Trophoblast cell (in vitro differentiated cells and primary cell): Measurements from ENCODE around the gene ADAMTSL4.
"Not testable (repeated sequence)": the region's sequence is repeated elsewhere in the genome, so short reads cannot be mapped to it uniquely, and the experiment has no call there.

Source experiments
- DNase-seq, 2 donors: peaks; one replicate each; pipeline ENCODE4 v3.0.0-alpha.2; 2016
- H2AFZ ChIP-seq: 2 replicates; pipeline ENCODE4 v1.6.1; 2013; ENCODE audit warnings: low read length, moderate library complexity, mild to moderate bottlenecking; ENCODE audit not compliant: insufficient read depth, poor library complexity
- H2AK5ac ChIP-seq: 2 replicates; pipeline ENCODE4 v1.6.1; 2013; ENCODE audit warnings: mild to moderate bottlenecking, low read length
- H2BK120ac ChIP-seq: 2 replicates; pipeline ENCODE4 v1.6.1; 2013; ENCODE audit warnings: low read length, mild to moderate bottlenecking, moderate library complexity; ENCODE audit not compliant: insufficient read depth, poor library complexity
- H2BK12ac ChIP-seq: 2 replicates; pipeline ENCODE4 v1.6.1; 2013; ENCODE audit warnings: mild to moderate bottlenecking, low read length, moderate library complexity
- H2BK5ac ChIP-seq: 2 replicates; pipeline ENCODE4 v1.6.1; 2013; ENCODE audit warnings: low read length, low read depth, moderate library complexity, mild to moderate bottlenecking; ENCODE audit not compliant: poor library complexity
- H3K14ac ChIP-seq: 2 replicates; pipeline ENCODE4 v1.6.1; 2013; ENCODE audit warnings: mild to moderate bottlenecking, low read length
- H3K18ac ChIP-seq: 2 replicates; pipeline ENCODE4 v1.6.1; 2013; ENCODE audit warnings: mild to moderate bottlenecking, low read length
- H3K23ac ChIP-seq: 2 replicates; pipeline ENCODE4 v1.6.1; 2013; ENCODE audit warnings: low read length
- H3K27ac ChIP-seq: 2 replicates; pipeline ENCODE4 v1.5.1; 2013; ENCODE audit warnings: low read depth, mild to moderate bottlenecking, inconsistent platforms, low read length, moderate library complexity
- H3K27me3 ChIP-seq: 2 replicates; pipeline ENCODE4 v1.6.1; 2013; ENCODE audit warnings: inconsistent platforms, mild to moderate bottlenecking, low read length, moderate library complexity; ENCODE audit not compliant: insufficient read depth
- H3K36me3 ChIP-seq, 2 experiments: 1 replicate in 1 of 2; 2 replicates in 1 of 2; pipeline ENCODE4 v1.6.1; 2013; ENCODE audit warnings: low read length in 2 of 2, mild to moderate bottlenecking in 2 of 2, moderate library complexity in 1 of 2; ENCODE audit not compliant: insufficient read depth in 2 of 2, control insufficient read depth in 1 of 2
- H3K4ac ChIP-seq: 2 replicates; pipeline ENCODE4 v1.6.1; 2013; ENCODE audit warnings: low read depth, mild to moderate bottlenecking, low read length, moderate library complexity
- H3K4me1 ChIP-seq, 2 experiments: 1 replicate in 1 of 2; 2 replicates in 1 of 2; pipeline ENCODE4 v1.6.1; 2013; ENCODE audit warnings: low read length in 2 of 2, mild to moderate bottlenecking in 2 of 2, moderate library complexity in 1 of 2; ENCODE audit not compliant: insufficient read depth in 2 of 2, control insufficient read depth in 1 of 2
- H3K4me2 ChIP-seq: 2 replicates; pipeline ENCODE4 v1.6.1; 2013; ENCODE audit warnings: inconsistent platforms, mild to moderate bottlenecking, low read length, moderate library complexity
- H3K4me3 ChIP-seq: 2 replicates; pipeline ENCODE4 v1.5.1; 2013; ENCODE audit warnings: mild to moderate bottlenecking, low read depth, low read length, inconsistent platforms
- H3K79me1 ChIP-seq: one replicate; pipeline ENCODE4 v1.6.1; 2013; ENCODE audit warnings: low read length
- H3K79me2 ChIP-seq: 2 replicates; pipeline ENCODE4 v1.6.1; 2013; ENCODE audit warnings: low read length, mild to moderate bottlenecking; ENCODE audit not compliant: control insufficient read depth, insufficient read depth, poor library complexity
- H3K9ac ChIP-seq: 2 replicates; pipeline ENCODE4 v1.6.1; 2013; ENCODE audit warnings: mild to moderate bottlenecking, low read length
- H3K9me3 ChIP-seq: 2 replicates; pipeline ENCODE4 v1.6.1; 2013; ENCODE audit warnings: low read depth, mild to moderate bottlenecking, control low read depth, inconsistent platforms, low read length; ENCODE audit not compliant: insufficient read depth
- H4K12ac ChIP-seq: 2 replicates; pipeline ENCODE4 v1.6.1; 2013; ENCODE audit warnings: low read depth, mild to moderate bottlenecking, low read length, moderate library complexity
- H4K8ac ChIP-seq: 2 replicates; pipeline ENCODE4 v1.6.1; 2013; ENCODE audit warnings: low read depth, mild to moderate bottlenecking, low read length, moderate library complexity
- H4K91ac ChIP-seq: one replicate; pipeline ENCODE4 v1.6.1; 2013; ENCODE audit warnings: low read depth, mild to moderate bottlenecking, low read length, moderate library complexity
- WGBS: extraction: QIAGEN DNeasy Blood & Tissue Kit; methylation state at CpG from one replicate; pipeline ENCODE4 v1.1.7; 2013; ENCODE audit warnings: missing lambda C conversion rate; ENCODE audit not compliant: insufficient read length, insufficient coverage; ENCODE audit errors: extremely low coverage; 5-methylcytosine and 5-hydroxymethylcytosine counted together

Gene ADAMTSL4

GRCh38 chr1:150568594-150568966, 19.4 kb downstream of the ADAMTSL4 start:
- Histone ChIP-seq H2BK12ac (peak overlapping the region; percentile 98), H3K27me3 (no peaks in the 10 kb centered on the region), H3K14ac (peak overlapping the region; percentile 86), H3K18ac (peak overlapping the region; percentile 33), H3K4me1 (peaks cover 31 to 43% of the 10 kb centered on the region in 2 experiments), H3K4me2 (peak overlapping the region; percentile 39), H2BK120ac (peak overlapping the region; percentile 96), H3K36me3 (peaks cover 4 to 8% of the 10 kb centered on the region in 2 experiments), H3K79me2 (peaks cover 11% of the 10 kb centered on the region), H4K91ac (peak overlapping the region; percentile 83), H4K8ac (peak overlapping the region; percentile 62), H3K27ac (peak overlapping the region; percentile 98), H3K9me3 (no peaks in the 10 kb centered on the region), H3K23ac (no peak overlapping the region), H3K4ac (no peak overlapping the region), H2AK5ac (peak overlapping the region; percentile 39), H3K79me1 (peaks cover 27% of the 10 kb centered on the region), H3K9ac (no peak overlapping the region), H4K12ac (no peak overlapping the region), H3K4me3 (no peak overlapping the region), H2BK5ac (peak overlapping the region; percentile 85), H2AFZ (no peak overlapping the region)
- no peak for DNase-seq

GRCh38 chr1:150572918-150573647, 23.9 kb downstream of the ADAMTSL4 start:
- Histone ChIP-seq H3K27ac (no peak overlapping the region), H2AK5ac (no peak overlapping the region), H3K79me1 (peaks cover 9% of the 10 kb centered on the region), H3K36me3 (peaks cover 12 to 26% of the 10 kb centered on the region in 2 experiments), H3K9ac (no peak overlapping the region), H4K91ac (no peak overlapping the region), H3K23ac (no peak overlapping the region), H2AFZ (no peak overlapping the region), H3K14ac (no peak overlapping the region), H3K4ac (peak overlapping the region; percentile 47), H3K4me2 (no peak overlapping the region), H2BK120ac (no peak overlapping the region), H3K27me3 (no peaks in the 10 kb centered on the region), H4K12ac (no peak overlapping the region), H2BK12ac (no peak overlapping the region), H3K9me3 (no peaks in the 10 kb centered on the region), H3K18ac (no peak overlapping the region), H4K8ac (no peak overlapping the region), H3K79me2 (peaks cover 8% of the 10 kb centered on the region), H2BK5ac (no peak overlapping the region), H3K4me1 (peaks cover 22 to 33% of the 10 kb centered on the region in 2 experiments), H3K4me3 (no peak overlapping the region)
- peak in 1 of 2 donors; percentile 59 for DNase-seq
- WGBS, result no CpG with 5 or more reads among the region's 4 CpGs

- Histone ChIP-seq H3K4me1 (peaks cover 22 to 31% of the 10 kb centered on the region in 2 experiments), H3K4ac (peak overlapping the region; percentile 40), H3K36me3 (peaks cover 12 to 30% of the 10 kb centered on the region in 2 experiments), H3K79me2 (peaks cover 13% of the 10 kb centered on the region)
- H3K27ac ChIP-seq, H2AFZ ChIP-seq, H4K12ac ChIP-seq, H3K14ac ChIP-seq, H3K79me1 ChIP-seq, H2BK12ac ChIP-seq, H3K27me3 ChIP-seq, H4K8ac ChIP-seq, H3K23ac ChIP-seq, H2AK5ac ChIP-seq, H3K9ac ChIP-seq, H3K18ac ChIP-seq, H3K4me2 ChIP-seq, H2BK5ac ChIP-seq, H2BK120ac ChIP-seq, H3K4me3 ChIP-seq, H4K91ac ChIP-seq, H3K9me3 ChIP-seq: not testable (repeated sequence)
- no CpG with 5 or more reads among the region's 13 CpGs for WGBS
- peak in 1 of 2 donors; percentile 26 for DNase-seq
These were observed 24.5 kb downstream of the ADAMTSL4 start for GRCh38 chr1:150573648-150574071.

DNA sequence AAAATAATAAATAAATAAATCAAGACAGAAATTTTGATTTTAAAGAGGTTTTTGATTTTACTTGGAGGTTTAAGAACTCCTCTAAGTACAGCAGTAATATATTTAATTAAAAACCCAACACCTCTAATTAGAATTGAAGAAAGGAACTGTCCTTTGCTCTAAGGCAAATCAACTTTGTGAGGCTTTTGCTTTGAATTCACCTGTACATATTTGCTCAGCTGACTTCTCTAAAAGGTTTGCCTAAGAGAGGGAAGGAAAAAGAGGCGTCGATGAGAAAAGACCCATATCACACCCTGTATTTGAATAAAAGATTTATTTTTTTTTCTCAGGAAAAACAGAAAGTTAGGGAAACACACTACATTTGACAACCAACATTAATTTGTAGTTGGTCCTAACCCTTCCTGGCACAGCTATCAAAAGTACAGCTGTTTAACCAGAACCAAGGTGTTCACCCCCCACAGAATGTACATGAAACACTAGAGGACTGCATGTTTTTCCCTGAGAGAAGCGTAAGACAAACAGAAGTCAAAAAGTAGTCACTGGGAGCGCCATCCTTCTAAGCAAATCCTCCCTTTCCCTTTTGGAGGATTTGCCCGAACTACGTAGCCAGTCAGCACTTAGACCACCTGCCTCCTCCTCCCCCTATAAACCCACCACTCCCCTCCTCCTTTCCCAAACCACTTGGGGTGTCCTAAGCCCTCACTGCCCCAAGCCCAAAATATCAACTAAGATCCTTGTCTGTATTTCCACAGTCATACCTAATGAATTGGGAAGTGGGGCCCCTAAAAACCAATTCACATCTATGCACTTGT, 25.3 kb downstream of the ADAMTSL4 start:
- WGBS, result no CpG with 5 or more reads among the region's 6 CpGs
- no peak overlapping the region for H2BK120ac ChIP-seq

More for the DNA sequence above, 25.3 kb downstream of the ADAMTSL4 start:
- no peak overlapping the region for H2AK5ac ChIP-seq
- peak overlapping the region; percentile 29 for H3K4me2 ChIP-seq
- peak overlapping the region; percentile 35 for H3K4ac ChIP-seq
- no peak overlapping the region for H4K91ac ChIP-seq
- H3K4me1 ChIP-seq, result peaks cover 16 to 24% of the 10 kb centered on the region in 2 experiments
- H3K9ac ChIP-seq, result no peak overlapping the region
- no peak overlapping the region for H2BK12ac ChIP-seq
- H4K8ac ChIP-seq, result no peak overlapping the region
- H3K18ac ChIP-seq, result no peak overlapping the region
- no peaks in the 10 kb centered on the region for H3K27me3 ChIP-seq
- no peaks in the 10 kb centered on the region for H3K9me3 ChIP-seq
- no peak overlapping the region for H3K14ac ChIP-seq
- peaks cover 12% of the 10 kb centered on the region for H3K79me1 ChIP-seq
- no peak overlapping the region for H4K12ac ChIP-seq
- H2BK5ac ChIP-seq, result no peak overlapping the region
- DNase-seq, result peak in 1 of 2 donors; percentile 34
- peaks cover 21% of the 10 kb centered on the region for H3K79me2 ChIP-seq
- H3K27ac ChIP-seq, result peak overlapping the region; percentile 5
- H3K36me3 ChIP-seq, result peaks cover 12 to 32% of the 10 kb centered on the region in 2 experiments
- no peak overlapping the region for H3K23ac ChIP-seq
- peak overlapping the region; percentile 12 for H3K4me3 ChIP-seq
- H2AFZ ChIP-seq, result no peak overlapping the region
